B cell (primary cell): ENCODE measurements around the gene HES2. TPM values are rescaled to one million over a fixed set of nuclear protein-coding genes. Genes with fewer than 3 reads are reported as not detected.

Experiments
- ATAC-seq: fragments of 200-7000 bp; cut with Tn5 transposase; one replicate; pipeline ENCODE4 v1.10.0; 2021; ENCODE audit warnings: low read depth, mild to moderate bottlenecking, moderate number of reproducible peaks, moderate library complexity
- CTCF ChIA-PET: fragments of 350-600 bp; sonication (Branson Sonifier 250); formaldehyde crosslinking; loops from one replicate; lab custom pipeline; 2021; ENCODE audit warnings: antibody characterized with exemption, inconsistent platforms; lab: Charles Lee
- POLR2A ChIA-PET: fragments of 350-600 bp; sonication (Branson Sonifier 250); formaldehyde crosslinking; loops from one replicate; lab custom pipeline; 2021; ENCODE audit warnings: antibody characterized with exemption; lab: Charles Lee
- DNase-seq: peaks from one replicate; pipeline ENCODE4 v3.0.0; 2013
- H2AFZ ChIP-seq: 2 replicates; pipeline ENCODE4 v1.6.1; 2012; ENCODE audit warnings: mild to moderate bottlenecking, low read depth, low read length; ENCODE audit not compliant: insufficient read depth, poor library complexity, severe bottlenecking
- H3K27ac ChIP-seq, 2 donors: 1 replicate in 1 of 2; 2 replicates in 1 of 2; pipeline ENCODE4 v1.5.1; 2012 to 2013; ENCODE audit warnings: low read length in 2 of 2, mild to moderate bottlenecking in 2 of 2, moderate library complexity in 1 of 2
- H3K27me3 ChIP-seq, 4 experiments: fragments of 200-600 bp in 1 of 4; sonication (generic) in 1 of 4; replicated peaks in 1 of 4; 1 replicate in 2 of 4; 2 replicates in 2 of 4; pipeline versions ENCODE4 v1.6.1 to v1.7.0; 2013 to 2016; ENCODE audit warnings: low read length in 3 of 4, mild to moderate bottlenecking in 2 of 4, mixed read lengths in 1 of 4, moderate library complexity in 1 of 4; ENCODE audit not compliant: insufficient read depth in 4 of 4, control insufficient read depth in 3 of 4; ENCODE audit errors: control extremely low read depth in 1 of 4
- H3K36me3 ChIP-seq, 2 experiments: replicated peaks in 1 of 2; 1 replicate in 1 of 2; 2 replicates in 1 of 2; pipeline versions ENCODE4 v1.6.1 to v1.7.1; 2013; ENCODE audit warnings: low read length in 1 of 2; ENCODE audit not compliant: insufficient read depth in 2 of 2, control insufficient read depth in 1 of 2; ENCODE audit errors: control extremely low read depth in 1 of 2, extremely low read depth in 1 of 2
- H3K4me1 ChIP-seq, 2 donors: fragments of 200-600 bp in 1 of 2; sonication (generic) in 1 of 2; 1 replicate in 1 of 2; 2 replicates in 1 of 2; pipeline versions ENCODE4 v1.5.1 to v1.6.1; 2013 to 2017; ENCODE audit warnings: low read length in 2 of 2; ENCODE audit not compliant: control insufficient read depth in 2 of 2, insufficient read depth in 2 of 2
- H3K4me2 ChIP-seq: replicated peaks from 2 replicates; pipeline ENCODE3; 2012; ENCODE audit warnings: mild to moderate bottlenecking, low read depth, low read length; ENCODE audit not compliant: poor library complexity, severe bottlenecking
- H3K4me3 ChIP-seq, 5 experiments: fragments of 200-600 bp in 1 of 5; sonication (generic) in 1 of 5; 1 replicate in 3 of 5; 2 replicates in 2 of 5; pipeline versions ENCODE4 v1.5.1 to v1.7.0; 2011 to 2016; ENCODE audit warnings: low read length in 4 of 5, mild to moderate bottlenecking in 4 of 5, low read depth in 2 of 5, control low read depth in 1 of 5, moderate library complexity in 1 of 5; ENCODE audit not compliant: insufficient read depth in 1 of 5; ENCODE audit errors: control extremely low read depth in 1 of 5, extremely low read depth in 1 of 5
- H3K79me2 ChIP-seq: fragments of 200-600 bp; sonication (generic); one replicate; pipeline ENCODE4 v1.6.0; 2016; ENCODE audit warnings: low read length; ENCODE audit not compliant: control insufficient read depth, insufficient read depth
- H3K9ac ChIP-seq: fragments of 200-600 bp; sonication (generic); 2 replicates; pipeline ENCODE4 v1.6.1; 2017; ENCODE audit warnings: mild to moderate bottlenecking, low read length, moderate library complexity
- H3K9me3 ChIP-seq, 3 donors: one replicate each; pipeline versions ENCODE4 v1.6.1 to v1.7.1; 2013; ENCODE audit warnings: low read length in 2 of 3; ENCODE audit not compliant: control insufficient read depth in 2 of 3, insufficient read depth in 1 of 3; ENCODE audit errors: control extremely low read depth in 1 of 3
- H4K20me1 ChIP-seq: 2 replicates; pipeline ENCODE4 v1.6.0; 2012; ENCODE audit warnings: mild to moderate bottlenecking, low read length; ENCODE audit not compliant: insufficient read depth, control insufficient read depth, poor library complexity, severe bottlenecking
- H3K27ac Mint-ChIP-seq: one replicate; pipeline ENCODE4 v1.8.0; 2021; ENCODE audit warnings: mixed read lengths
- H3K27me3 Mint-ChIP-seq: one replicate; pipeline ENCODE4 v1.8.0; 2021; ENCODE audit warnings: mixed read lengths
- H3K4me1 Mint-ChIP-seq: one replicate; pipeline ENCODE4 v1.8.0; 2021; ENCODE audit warnings: mixed read lengths
- H3K4me3 Mint-ChIP-seq: one replicate; pipeline ENCODE4 v1.8.0; 2021; ENCODE audit warnings: mixed read lengths
- H3K9me3 Mint-ChIP-seq: one replicate; pipeline ENCODE4 v1.8.0; 2022; ENCODE audit warnings: mixed read lengths; ENCODE audit not compliant: insufficient read depth
- CTCF ChIP-seq: fragments of 200-600 bp; IDR thresholded peaks from one replicate; pipeline ENCODE4 v1.8.0; 2022; ENCODE audit warnings: antibody characterized with exemption, mild to moderate bottlenecking
- EZH2 ChIP-seq: IDR thresholded peaks from 2 replicates; pipeline ENCODE4 v1.6.1; 2012; ENCODE audit warnings: borderline replicate concordance, low read depth, mild to moderate bottlenecking, moderate library complexity, low read length; ENCODE audit not compliant: insufficient read depth, poor library complexity, severe bottlenecking
- WGBS: methylation state at CpG from one replicate; pipeline ENCODE4 v1.1.5; 2013; ENCODE audit warnings: missing lambda C conversion rate; ENCODE audit not compliant: insufficient coverage; 5-methylcytosine and 5-hydroxymethylcytosine counted together
- intact Hi-C: fragments of 100-400 bp; cut with micrococcal nuclease; formaldehyde crosslinking; loops from one replicate; pipeline ENCODE4 v1.10.0; 2022
- polyA plus RNA-seq: library from polyadenylated mRNA; depleted of rRNA; stranded (reverse); fragments of >200 nt; gene quantifications from 2 replicates; pipeline ENCODE4 v1.2.3, GENCODE V29; 2012
- total RNA-seq, 2 donors: library from RNA; stranded (reverse); fragments of 120-200 nt in 1 of 2; gene quantifications; 1 replicate in 1 of 2; 2 replicates in 1 of 2; pipeline versions ENCODE4 v1.2.3 to v1.2.4, GENCODE V29; 2013 to 2022

HES2 gene
- total and polyA plus RNA-seq, 2 donors (not counting 1 experiment from before 2014, with no cell fraction given): not detected

DNA sequence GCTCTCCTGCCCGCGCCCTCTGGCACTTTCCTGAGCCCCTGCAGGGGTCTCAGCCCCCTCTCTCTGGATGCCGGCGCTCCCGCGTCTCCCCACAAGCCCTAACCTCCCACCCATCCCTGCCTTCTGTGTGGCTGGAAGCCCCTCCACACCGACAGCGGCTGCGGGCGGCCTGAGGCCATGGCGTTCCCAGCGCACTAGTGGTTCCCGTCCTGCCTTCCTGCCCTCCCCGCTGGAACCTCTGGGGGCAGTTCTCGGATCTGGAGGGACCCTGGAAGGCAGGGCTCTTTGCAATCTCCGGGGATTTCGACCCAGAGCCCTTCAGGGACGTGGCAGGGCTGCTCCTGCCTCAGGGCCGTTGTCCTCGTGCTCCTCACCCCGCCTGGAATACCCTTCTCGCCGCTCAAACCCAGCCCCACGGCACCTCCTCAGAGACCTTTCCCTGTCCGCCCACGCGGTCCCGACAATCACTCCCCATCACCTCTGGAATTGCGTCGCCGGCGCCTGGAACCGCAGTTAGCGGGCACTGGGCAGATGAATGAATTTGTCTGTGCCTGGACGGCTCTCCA, 4.4 kb upstream of the HES2 start:
- DNase-seq (no peak), ATAC-seq (no peak)
- Histone ChIP-seq H3K9ac (peak overlapping the region; percentile 25), H4K20me1 (no peaks in the 10 kb centered on the region), H3K36me3 (no peaks in the 10 kb centered on the region), H3K27ac (no peak overlapping the region), H2AFZ (peak overlapping the region; percentile 69), H3K4me1 (peaks cover 27 to 41% of the 10 kb centered on the region in 2 donors), H3K9me3 (peaks cover 0 to 12% (median 0%) of the 10 kb centered on the region in 3 donors), H3K79me2 (no peaks in the 10 kb centered on the region), H3K27me3 (peaks cover 0 to 66% (median 31%) of the 10 kb centered on the region in 4 experiments), H3K4me2 (peak overlapping the region; percentile 77), H3K4me3 (peak overlapping the region in 3 of 5 experiments; percentile 5 to 37 (median 23))
- WGBS: 9% methylated on average over 35 of the region's 35 CpGs
- Mint-ChIP-seq H3K4me1 (peaks cover 15% of the 10 kb centered on the region), H3K27me3 (peaks cover 44% of the 10 kb centered on the region), H3K27ac (no peak overlapping the region), H3K4me3 (peak overlapping the region; percentile 79), H3K9me3 (no peaks in the 10 kb centered on the region)
- ChIA-PET POLR2A (no interaction called here), CTCF (interaction anchor here (0.8 to 6.1 kb wide), 10 partner anchors 8 to 221 kb away, joined by 3 to 53 read pairs (median 4); partner anchors contain the start of gene PLEKHG5)
- intact Hi-C loops: no loop called here
- TF ChIP-seq CTCF (no peak), EZH2 (no peak)

DNA sequence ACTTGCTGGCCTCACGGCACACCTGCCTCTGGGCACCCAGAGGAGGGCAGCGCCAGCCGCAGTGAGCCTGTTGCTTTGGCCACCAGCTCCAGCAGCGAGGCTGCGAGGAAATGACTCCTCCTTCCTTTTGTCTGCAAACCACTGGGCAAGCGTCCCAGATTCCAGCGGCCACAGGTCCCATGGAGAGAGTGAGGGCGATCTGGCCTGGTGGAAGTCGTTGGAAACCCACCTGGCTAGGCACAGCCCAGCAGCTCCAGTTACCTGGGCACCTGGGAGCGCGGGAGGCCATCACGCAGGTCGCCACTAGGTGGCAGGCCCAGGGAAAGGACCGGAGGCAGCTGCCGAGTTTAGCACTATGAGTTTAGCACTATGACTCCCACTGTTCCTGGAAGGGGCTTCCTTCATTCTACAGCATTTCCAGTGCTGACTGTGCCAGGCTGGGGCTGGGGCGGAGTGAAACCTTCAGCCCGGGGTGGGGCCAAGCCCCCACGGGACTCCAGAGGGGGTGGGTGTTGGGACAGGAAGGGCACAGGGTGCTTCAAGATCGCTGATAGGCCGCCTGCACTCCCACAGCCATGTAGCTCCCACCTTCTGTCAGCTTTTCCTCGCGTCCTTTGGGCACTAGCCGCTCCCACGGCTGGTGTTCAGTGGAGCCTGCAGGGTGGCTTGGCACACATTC, 3.7 kb upstream of the HES2 start:
- CTCF ChIA-PET: interaction anchor here (0.6 to 6.1 kb wide), 17 partner anchors 9 to 222 kb away, joined by 3 to 53 read pairs (median 4); partner anchors contain the start of gene PLEKHG5
- WGBS: 9% methylated on average over 23 of the region's 24 CpGs
- intact Hi-C loops: no loop called here
- POLR2A ChIA-PET: no interaction called here
- Histone ChIP-seq H3K79me2 (no peaks in the 10 kb centered on the region), H4K20me1 (no peaks in the 10 kb centered on the region), H3K4me2 (peak overlapping the region; percentile 77), H3K9me3 (peaks cover 0 to 12% (median 0%) of the 10 kb centered on the region in 3 donors), H3K4me1 (peaks cover 27 to 43% of the 10 kb centered on the region in 2 donors), H3K36me3 (no peaks in the 10 kb centered on the region), H3K4me3 (peak overlapping the region in 3 of 5 experiments; percentile 1 to 37 (median 30)), H3K27me3 (peaks cover 0 to 67% (median 32%) of the 10 kb centered on the region in 4 experiments), H3K9ac (peak overlapping the region; percentile 25), H2AFZ (peak overlapping the region; percentile 69), H3K27ac (no peak overlapping the region)
- Mint-ChIP-seq H3K9me3 (no peaks in the 10 kb centered on the region), H3K27me3 (peaks cover 43% of the 10 kb centered on the region), H3K4me1 (peaks cover 15% of the 10 kb centered on the region), H3K27ac (no peak overlapping the region), H3K4me3 (peak overlapping the region; percentile 79)
- ATAC-seq (peak; percentile 69), DNase-seq (peak; percentile 73)
- TF ChIP-seq CTCF (peak; percentile 86), EZH2 (no peak)
